Right lung (tissue), 5 donors: ENCODE measurements around the gene MKS1. TPM values are rescaled to one million over a fixed set of nuclear protein-coding genes. Genes with fewer than 3 reads are reported as not detected.

Experiments used
- DNase-seq, 2 donors: peaks; one replicate each; pipeline ENCODE4 v3.0.0-alpha.2; 2013
- polyA plus RNA-seq, 5 donors: library from polyadenylated mRNA; unstranded; fragments of 120-200 nt; gene quantifications; one replicate each; pipeline versions ENCODE4 v1.2.1 to v1.2.3, GENCODE V29; 2013; ENCODE audit warnings: inconsistent platforms in 1 of 5, low replicate concordance in 1 of 5; ENCODE audit not compliant: insufficient read length in 5 of 5, insufficient read depth in 1 of 5

The MKS1 gene
- polyA plus RNA-seq, 5 donors, result 32.7 to 44.5 (median 40.4) TPM

GRCh38 chr17:58170622-58171021 is 48.4 kb downstream of the MKS1 start:
- DNase-seq, result no peak

- DNase-seq, result no peak
Measured at GRCh38 chr17:58166682-58167081, 52.4 kb downstream of the MKS1 start, which contains the start of gene OR4D2. OR4D2 (plus strand) TSS chr17:58166982; CDS start chr17:58169656, 2,674 bp downstream.

GRCh38 chr17:58165981-58166380 is 53.1 kb downstream of the MKS1 start:
- no peak for DNase-seq

GRCh38 chr17:58161566-58161965 is 57.5 kb downstream of the MKS1 start:
- DNase-seq, result no peak

DNA sequence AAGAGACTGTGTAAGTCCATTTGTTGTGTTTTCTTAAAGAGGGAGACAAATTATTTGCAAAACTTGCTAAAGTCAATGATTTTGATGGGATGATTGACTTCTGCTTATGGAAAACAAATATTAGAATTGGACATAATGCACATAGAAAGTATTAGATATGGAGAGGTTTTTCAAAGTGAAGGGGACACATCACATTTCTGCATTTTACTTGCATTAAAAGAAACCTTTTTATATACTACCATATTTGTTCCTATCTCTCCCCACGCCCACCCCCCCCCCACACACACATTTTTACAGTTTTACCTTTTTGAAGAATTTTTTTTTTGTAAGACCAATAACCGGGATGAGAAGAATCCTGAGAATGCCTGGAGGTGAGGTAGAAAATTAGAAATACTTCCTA is 60.9 kb downstream of the MKS1 start:
- DNase-seq, result no peak

DNA sequence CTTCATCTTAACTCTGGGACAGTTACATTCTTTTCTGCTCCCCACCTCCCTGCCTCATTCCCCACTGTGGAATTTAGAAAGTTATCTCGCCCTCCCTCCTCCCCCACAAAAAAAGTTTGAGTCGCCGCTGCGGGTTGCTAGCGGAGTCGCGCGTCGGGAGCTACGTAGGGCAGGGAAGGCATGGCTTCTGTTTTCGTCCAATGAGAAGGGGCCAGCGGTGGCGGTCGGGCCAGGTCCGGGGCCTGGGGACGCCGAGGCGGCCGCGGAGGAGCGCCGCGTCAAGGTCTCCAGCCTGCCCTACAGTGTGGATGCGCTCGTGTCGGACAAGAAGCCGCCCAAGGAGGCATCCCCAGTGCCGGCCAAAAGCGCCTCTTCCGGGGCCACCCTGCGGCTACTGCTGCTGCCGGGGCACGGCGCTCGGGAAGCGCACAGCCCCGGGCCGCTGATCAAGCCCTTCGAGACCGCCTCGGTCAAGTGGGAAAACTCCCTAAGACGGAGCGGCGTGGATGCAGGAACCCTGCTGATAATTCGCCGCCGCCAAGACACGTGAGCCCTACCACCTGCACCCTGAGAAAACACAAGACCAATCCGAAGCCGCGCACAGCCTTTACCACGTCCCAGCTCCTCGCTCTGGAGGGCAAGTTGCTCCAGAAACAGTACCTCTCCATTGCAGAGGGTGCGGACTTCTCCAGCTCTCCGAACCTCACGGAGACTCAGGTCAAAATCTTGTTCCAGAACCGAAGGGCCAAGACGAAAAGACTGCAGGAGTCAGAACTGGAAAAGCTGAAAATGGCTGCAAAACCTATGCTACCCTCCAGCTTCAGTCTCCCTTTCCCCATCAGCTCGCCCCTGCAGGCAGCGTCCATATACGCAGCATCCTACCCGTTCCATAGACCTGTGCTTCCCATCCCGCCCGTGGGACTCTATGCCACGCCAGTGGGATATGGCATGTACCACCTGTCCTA is 61.9 kb downstream of the MKS1 start:
- DNase-seq, result peak in 1 of 2 donors; percentile 4

Other genes starting within 250 kb of the MKS1 start
- 100 to 1,000 TPM in 2 of 5 donors, 10 to 100 TPM in 3; 79.9 to 105 (median 96.7) TPM for gene VEZF1, start 231.0 kb downstream of the MKS1 start, polyA plus RNA-seq
- gene SRSF1, start 212.0 kb downstream of the MKS1 start, polyA plus RNA-seq, result 100 to 1,000 TPM; 279 to 434 (median 362) TPM
- 10 to 100 TPM; 51.7 to 69.2 (median 54.7) TPM for gene DYNLL2, start 135.8 kb downstream of the MKS1 start, polyA plus RNA-seq
- gene OR4D1, start 70.9 kb downstream of the MKS1 start, polyA plus RNA-seq, result under 1 TPM in 3 of 5 donors, not detected in 2; 0.04 to 0.12 (median 0.04) TPM
- gene OR4D2, start 52.3 kb downstream of the MKS1 start, polyA plus RNA-seq, result not detected
- 1 to 10 TPM in 2 of 5 donors, under 1 TPM in 3; 0.58 to 1.1 (median 0.97) TPM for gene EPX, start 26.5 kb downstream of the MKS1 start, polyA plus RNA-seq
- under 1 TPM; 0.05 to 0.29 (median 0.12) TPM for gene LPO, start 19.3 kb upstream of the MKS1 start, polyA plus RNA-seq
- gene MPO, start 61.7 kb upstream of the MKS1 start, polyA plus RNA-seq, result 10 to 100 TPM in 2 of 5 donors, 1 to 10 TPM in 3; 5.7 to 16.2 (median 8.2) TPM
- gene TSPOAP1, start 109.5 kb upstream of the MKS1 start, polyA plus RNA-seq, result 10 to 100 TPM; 43.0 to 63.3 (median 55.4) TPM
- 100 to 1,000 TPM; 123 to 142 (median 135) TPM for gene SUPT4H1, start 132.9 kb upstream of the MKS1 start, polyA plus RNA-seq
- gene RNF43, start 198.3 kb upstream of the MKS1 start, polyA plus RNA-seq, result 10 to 100 TPM; 30.2 to 52.8 (median 47.3) TPM